ENCODE results near the gene KIF6.

The KIF6 gene

GRCh38 chr6:39665861-39666260 lies 59.3 kb downstream of the KIF6 start:
- Mint-ChIP-seq H3K27me3 (peaks cover 6% of the 10 kb centered on the region), H3K4me1 (no peaks in the 10 kb centered on the region), H3K27ac (no peak overlapping the region)

GRCh38 chr6:39664173-39664572 lies 61.0 kb downstream of the KIF6 start:
- Mint-ChIP-seq H3K27me3 (peaks cover 4% of the 10 kb centered on the region), H3K27ac (no peak overlapping the region), H3K36me3 (no peaks in the 10 kb centered on the region), H3K4me1 (no peaks in the 10 kb centered on the region), H3K9me3 (peaks cover 1% of the 10 kb centered on the region), H3K4me3 (no peak overlapping the region)
- ATAC-seq (ENCODE audit: low read depth) (no peak), DNase-seq (ENCODE audit: low spot score in 2 of 2) (no peak)

More at GRCh38 chr6:39665861-39666260, 59.3 kb downstream of the KIF6 start:
- Mint-ChIP-seq H3K4me3 (no peak overlapping the region), H3K9me3 (peaks cover 1% of the 10 kb centered on the region), H3K36me3 (no peaks in the 10 kb centered on the region)
- ATAC-seq (ENCODE audit: low read depth): no peak
- no peak for DNase-seq (ENCODE audit: low spot score in 2 of 2)

DNA sequence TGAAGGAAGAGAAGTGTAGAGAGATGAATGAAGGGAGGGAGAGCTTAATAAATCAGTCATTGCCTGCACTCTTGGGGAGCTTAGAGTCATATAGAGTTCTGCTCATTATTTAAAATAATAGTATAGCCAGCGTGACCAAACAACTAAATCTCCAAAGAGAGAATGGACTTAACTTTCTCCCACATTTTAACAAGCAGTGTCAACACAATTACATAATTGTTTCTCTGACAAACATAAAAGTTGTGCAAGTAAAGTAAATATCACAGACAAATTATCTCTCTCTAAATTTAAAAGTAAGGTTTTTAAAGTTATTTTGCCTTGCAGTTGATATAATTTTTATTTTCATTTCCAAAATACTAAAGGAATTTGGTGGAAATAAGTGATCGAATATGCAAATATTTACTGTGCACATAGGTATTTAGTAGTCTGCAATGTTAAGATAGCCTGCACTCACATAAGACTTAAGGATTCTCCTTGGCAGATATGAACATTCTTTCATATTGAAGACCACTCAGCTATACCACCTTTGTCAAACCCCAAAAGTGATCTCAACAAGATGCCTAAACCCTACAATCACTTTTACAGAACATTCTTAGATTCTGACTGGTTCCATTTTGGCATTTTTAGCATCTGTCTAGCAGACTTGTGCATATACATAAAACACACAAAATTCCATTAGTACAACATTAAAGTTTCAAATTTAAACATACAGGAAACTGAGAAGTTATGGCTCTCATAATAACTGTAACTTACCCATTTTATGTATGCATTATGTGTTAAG lies 67.7 kb downstream of the KIF6 start:
- Mint-ChIP-seq H3K27me3 (no peaks in the 10 kb centered on the region), H3K9me3 (no peaks in the 10 kb centered on the region), H3K27ac (no peak overlapping the region), H3K36me3 (no peaks in the 10 kb centered on the region), H3K4me1 (no peaks in the 10 kb centered on the region), H3K4me3 (no peak overlapping the region)
- ATAC-seq (ENCODE audit: low read depth) (no peak), DNase-seq (ENCODE audit: low spot score in 2 of 2) (no peak)

DNA sequence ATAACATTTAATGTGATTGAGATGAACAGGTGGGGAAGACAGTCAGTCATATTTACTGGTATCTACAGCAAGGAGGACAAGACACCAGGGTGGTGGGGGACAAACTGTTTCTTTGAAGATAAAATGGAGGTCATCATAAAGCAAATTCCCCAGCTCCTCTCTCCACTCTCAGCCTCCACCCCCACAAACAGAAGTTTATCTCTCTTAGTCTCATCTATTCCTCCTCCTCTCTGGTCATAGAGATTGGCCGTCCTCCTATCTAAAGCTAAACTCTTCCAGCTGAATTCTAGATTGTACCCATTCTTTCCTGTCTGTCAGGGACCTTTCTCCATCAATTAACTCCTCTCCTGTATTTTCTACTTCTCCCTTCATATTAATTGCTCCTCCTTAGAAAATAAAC lies 71.1 kb downstream of the KIF6 start:
- no peak overlapping the region for H3K4me3 Mint-ChIP-seq
- no peaks in the 10 kb centered on the region for H3K36me3 Mint-ChIP-seq
- no peaks in the 10 kb centered on the region for H3K4me1 Mint-ChIP-seq
- peaks cover 2% of the 10 kb centered on the region for H3K27me3 Mint-ChIP-seq
- ATAC-seq (ENCODE audit: low read depth): no peak
- no peaks in the 10 kb centered on the region for H3K9me3 Mint-ChIP-seq
- no peak overlapping the region for H3K27ac Mint-ChIP-seq
- no peak for DNase-seq (ENCODE audit: low spot score in 2 of 2)

GRCh38 chr6:39653612-39654011 lies 71.6 kb downstream of the KIF6 start:
- Mint-ChIP-seq H3K4me1 (no peaks in the 10 kb centered on the region), H3K9me3 (no peaks in the 10 kb centered on the region), H3K36me3 (no peaks in the 10 kb centered on the region), H3K4me3 (no peak overlapping the region), H3K27me3 (peaks cover 2% of the 10 kb centered on the region), H3K27ac (no peak overlapping the region)
- no peak for ATAC-seq (ENCODE audit: low read depth)
- DNase-seq (ENCODE audit: low spot score in 2 of 2): no peak

GRCh38 chr6:39649996-39650395 lies 75.2 kb downstream of the KIF6 start:
- Mint-ChIP-seq H3K27ac (no peak overlapping the region), H3K4me1 (no peaks in the 10 kb centered on the region), H3K27me3 (peaks cover 2% of the 10 kb centered on the region), H3K4me3 (no peak overlapping the region), H3K9me3 (no peaks in the 10 kb centered on the region), H3K36me3 (no peaks in the 10 kb centered on the region)
- DNase-seq (ENCODE audit: low spot score in 2 of 2) (no peak), ATAC-seq (ENCODE audit: low read depth) (no peak)

- no peaks in the 10 kb centered on the region for H3K4me1 Mint-ChIP-seq
- H3K36me3 Mint-ChIP-seq: no peaks in the 10 kb centered on the region
- H3K27me3 Mint-ChIP-seq: peaks cover 2% of the 10 kb centered on the region
- ATAC-seq (ENCODE audit: low read depth) (no peak), DNase-seq (ENCODE audit: low spot score in 2 of 2) (no peak)
- no peak overlapping the region for H3K4me3 Mint-ChIP-seq
- no peak overlapping the region for H3K27ac Mint-ChIP-seq
- H3K9me3 Mint-ChIP-seq: no peaks in the 10 kb centered on the region
Observed at GRCh38 chr6:39646751-39647420, 78.3 kb downstream of the KIF6 start.

GRCh38 chr6:39642270-39642669 lies 82.9 kb downstream of the KIF6 start:
- Mint-ChIP-seq H3K4me3 (no peak overlapping the region), H3K36me3 (no peaks in the 10 kb centered on the region), H3K27ac (no peak overlapping the region), H3K27me3 (peaks cover 5% of the 10 kb centered on the region), H3K4me1 (no peaks in the 10 kb centered on the region), H3K9me3 (no peaks in the 10 kb centered on the region)
- ATAC-seq (ENCODE audit: low read depth) (no peak), DNase-seq (ENCODE audit: low spot score in 2 of 2) (no peak)

DNA sequence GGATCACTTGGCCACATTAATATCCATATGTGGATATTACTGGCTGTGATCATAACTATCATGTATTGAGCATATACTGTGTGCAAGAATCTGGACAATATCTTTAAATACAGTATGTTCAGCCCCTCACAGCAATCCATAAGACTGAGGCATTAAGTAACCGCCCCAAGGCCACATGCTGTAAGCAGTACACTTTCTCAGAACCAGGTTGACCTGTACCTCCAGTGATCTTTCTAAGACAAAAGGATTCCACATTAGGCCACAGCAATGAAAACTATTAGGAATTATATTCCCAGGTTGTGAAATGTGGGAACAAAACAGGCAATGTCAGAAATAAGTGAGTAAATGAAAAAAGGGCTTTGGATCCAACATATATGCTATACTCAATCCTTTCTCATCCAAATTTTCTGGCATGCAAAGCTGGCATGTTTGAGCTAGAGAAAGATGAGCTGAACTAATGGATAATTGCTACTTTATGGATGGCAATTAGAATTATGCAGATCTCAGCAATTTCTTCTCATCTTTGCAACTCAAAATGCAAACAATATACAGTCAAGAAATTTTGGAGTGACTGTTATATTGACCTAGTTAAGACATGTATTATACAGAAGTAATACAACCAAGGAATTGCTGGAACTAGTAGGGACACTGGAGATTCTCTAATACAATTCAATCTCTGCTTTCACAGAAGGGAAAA lies 86.9 kb downstream of the KIF6 start:
- Mint-ChIP-seq H3K27ac (no peak overlapping the region), H3K4me3 (no peak overlapping the region), H3K27me3 (peaks cover 9% of the 10 kb centered on the region), H3K36me3 (no peaks in the 10 kb centered on the region), H3K4me1 (no peaks in the 10 kb centered on the region), H3K9me3 (no peaks in the 10 kb centered on the region)
- ATAC-seq (ENCODE audit: low read depth) (no peak), DNase-seq (ENCODE audit: low spot score in 2 of 2) (no peak)

DNA sequence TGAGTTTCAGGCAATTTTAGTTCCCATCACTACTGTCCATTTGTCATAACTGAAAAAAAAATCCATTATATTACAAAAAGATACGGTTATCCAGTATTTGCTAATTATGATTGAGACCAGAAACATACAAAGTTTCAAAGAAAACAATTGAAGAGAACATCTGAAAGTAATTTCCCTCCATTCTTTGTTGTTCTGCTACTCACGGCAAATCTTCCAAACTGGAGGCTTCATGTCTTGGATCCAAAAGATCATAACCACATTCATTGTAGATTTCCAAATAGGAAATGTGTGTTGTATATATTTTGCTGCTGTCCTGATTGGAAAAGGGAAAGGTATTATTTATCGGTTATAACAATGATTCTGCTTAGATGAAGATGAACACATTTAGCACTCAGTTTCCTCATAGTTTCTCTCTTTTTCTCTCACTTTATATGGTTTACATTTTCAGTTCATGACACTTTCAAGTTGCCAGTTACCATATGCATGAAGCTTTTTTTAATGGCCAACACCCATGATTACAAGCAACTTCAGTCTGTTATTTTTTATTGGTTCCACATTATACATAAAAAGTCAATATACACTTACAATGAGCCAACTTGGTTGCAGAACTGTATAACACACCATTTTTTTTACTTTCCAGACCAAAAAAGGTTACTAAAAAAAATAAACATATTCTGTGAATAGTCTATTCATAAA lies 90.4 kb downstream of the KIF6 start:
- ATAC-seq (ENCODE audit: low read depth) (no peak), DNase-seq (ENCODE audit: low spot score in 2 of 2) (no peak)
- no peaks in the 10 kb centered on the region for H3K4me1 Mint-ChIP-seq
- no peak overlapping the region for H3K27ac Mint-ChIP-seq
- no peaks in the 10 kb centered on the region for H3K36me3 Mint-ChIP-seq
- peaks cover 7% of the 10 kb centered on the region for H3K27me3 Mint-ChIP-seq
- no peaks in the 10 kb centered on the region for H3K9me3 Mint-ChIP-seq
- no peak overlapping the region for H3K4me3 Mint-ChIP-seq

GRCh38 chr6:39625209-39625608 lies 100.0 kb downstream of the KIF6 start:
- no peak overlapping the region for H3K27ac Mint-ChIP-seq
- H3K36me3 Mint-ChIP-seq: no peaks in the 10 kb centered on the region
- peaks cover 6% of the 10 kb centered on the region for H3K27me3 Mint-ChIP-seq
- ATAC-seq (ENCODE audit: low read depth) (no peak), DNase-seq (ENCODE audit: low spot score in 2 of 2) (no peak)
- no peaks in the 10 kb centered on the region for H3K4me1 Mint-ChIP-seq
- no peaks in the 10 kb centered on the region for H3K9me3 Mint-ChIP-seq
- H3K4me3 Mint-ChIP-seq: no peak overlapping the region

DNA sequence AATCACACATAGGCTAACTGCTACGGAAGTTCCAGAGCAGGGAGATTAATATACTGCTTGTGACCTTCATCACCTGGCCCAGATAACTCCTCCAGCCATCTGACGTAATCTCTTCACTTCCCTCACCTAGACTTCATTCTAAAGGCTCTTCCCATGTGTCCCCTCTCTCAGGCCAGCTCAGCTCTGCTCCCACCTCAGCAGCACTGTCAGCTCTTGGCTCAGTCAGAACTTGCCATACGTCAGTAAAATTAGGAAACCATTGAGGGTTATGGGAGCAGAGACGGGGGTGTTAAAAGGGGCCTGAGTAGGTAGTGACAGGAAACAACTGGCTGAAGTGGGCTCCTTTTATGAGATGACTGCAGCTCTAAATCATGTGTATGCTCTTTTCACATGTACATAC lies 101.5 kb downstream of the KIF6 start:
- H3K4me3 Mint-ChIP-seq: no peak overlapping the region
- no peaks in the 10 kb centered on the region for H3K9me3 Mint-ChIP-seq
- ATAC-seq (ENCODE audit: low read depth) (no peak), DNase-seq (ENCODE audit: low spot score in 2 of 2) (no peak)
- no peaks in the 10 kb centered on the region for H3K4me1 Mint-ChIP-seq
- H3K27ac Mint-ChIP-seq: no peak overlapping the region
- H3K27me3 Mint-ChIP-seq: peaks cover 6% of the 10 kb centered on the region
- no peaks in the 10 kb centered on the region for H3K36me3 Mint-ChIP-seq

DNA sequence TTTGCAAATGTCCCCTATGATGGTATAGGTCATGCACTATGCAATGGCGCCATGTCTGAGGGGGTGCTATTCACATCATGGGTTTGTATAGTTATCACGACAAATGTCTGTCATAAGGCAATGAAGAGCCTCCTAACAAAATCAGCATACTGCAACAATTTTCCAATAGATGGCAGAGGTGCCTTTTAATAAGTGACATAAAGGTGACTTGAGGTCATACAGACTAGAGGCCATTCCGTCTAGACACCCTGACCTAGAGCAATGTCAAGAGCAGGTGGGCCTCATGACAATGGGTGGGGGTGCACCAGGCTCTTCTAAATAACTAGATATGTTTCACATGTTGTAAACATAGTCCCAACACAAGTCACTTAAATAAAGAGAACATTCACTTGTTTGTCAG lies 107.7 kb downstream of the KIF6 start:
- H3K27me3 Mint-ChIP-seq: peaks cover 2% of the 10 kb centered on the region
- H3K9me3 Mint-ChIP-seq: no peaks in the 10 kb centered on the region
- DNase-seq (ENCODE audit: low spot score in 2 of 2) (no peak), ATAC-seq (ENCODE audit: low read depth) (no peak)
- H3K4me3 Mint-ChIP-seq: no peak overlapping the region
- no peaks in the 10 kb centered on the region for H3K4me1 Mint-ChIP-seq
- no peaks in the 10 kb centered on the region for H3K36me3 Mint-ChIP-seq
- H3K27ac Mint-ChIP-seq: no peak overlapping the region

DNA sequence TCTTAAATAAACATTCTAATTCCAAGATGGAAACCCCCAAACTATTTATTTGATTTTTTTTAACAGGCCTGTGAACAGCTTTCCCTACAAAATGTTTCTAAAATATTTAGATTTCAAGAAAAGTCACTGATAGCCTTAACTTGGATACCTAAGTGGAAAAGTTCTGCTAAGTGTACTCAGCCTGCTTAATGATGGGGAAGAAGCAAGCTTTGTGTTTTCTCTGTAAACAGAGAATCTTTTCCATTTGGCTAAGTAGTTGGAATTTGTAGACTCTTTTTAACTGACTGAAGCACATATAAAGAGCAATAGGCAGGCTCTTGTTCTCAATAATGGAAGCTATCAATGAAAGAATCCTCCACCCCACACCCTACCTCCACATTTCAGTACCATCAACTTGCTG lies 108.2 kb downstream of the KIF6 start:
- H3K4me1 Mint-ChIP-seq: no peaks in the 10 kb centered on the region
- no peak overlapping the region for H3K27ac Mint-ChIP-seq
- no peaks in the 10 kb centered on the region for H3K36me3 Mint-ChIP-seq
- H3K4me3 Mint-ChIP-seq: no peak overlapping the region
- H3K9me3 Mint-ChIP-seq: no peaks in the 10 kb centered on the region
- peaks cover 2% of the 10 kb centered on the region for H3K27me3 Mint-ChIP-seq
- DNase-seq (ENCODE audit: low spot score in 2 of 2): no peak
- ATAC-seq (ENCODE audit: low read depth): no peak
